Keratinocyte (primary cell): ENCODE data around the gene GPR158. TPM values are rescaled to one million over a fixed set of nuclear protein-coding genes. Genes with fewer than 3 reads are reported as not detected.

Source experiments
- DNase-seq: peaks from one replicate; pipeline ENCODE4 v3.0.0-alpha.2; 2011; ENCODE audit warnings: low read depth, missing footprints, low spot score
- FAIRE-seq: peaks from 2 replicates; lab custom pipeline; 2011; peaks lifted over from hg19 to GRCh38; lab: Jason Lieb, UNC
- H2AFZ ChIP-seq: 2 replicates; pipeline ENCODE4 v1.6.0; 2012; ENCODE audit warnings: low read length, control low read depth, inconsistent platforms; ENCODE audit not compliant: control insufficient read depth
- H3K27ac ChIP-seq: 2 replicates; pipeline ENCODE4 v1.5.1; 2011; ENCODE audit warnings: low read length; ENCODE audit not compliant: control insufficient read depth, insufficient read depth
- H3K27me3 ChIP-seq: 3 replicates; pipeline ENCODE4 v1.6.0; 2011; ENCODE audit warnings: low read length; ENCODE audit not compliant: control insufficient read depth, insufficient read depth; ENCODE audit errors: extremely low read depth
- H3K36me3 ChIP-seq, 2 experiments: 2 replicates in 1 of 2; 3 replicates in 1 of 2; pipeline ENCODE4 v1.5.1; 2011; ENCODE audit warnings: low read length in 2 of 2, mild to moderate bottlenecking in 1 of 2; ENCODE audit not compliant: control insufficient read depth in 2 of 2, insufficient read depth in 2 of 2; ENCODE audit errors: extremely low read depth in 1 of 2
- H3K4me1 ChIP-seq: 3 replicates; pipeline ENCODE4 v1.5.1; 2011; ENCODE audit warnings: low read length; ENCODE audit not compliant: control insufficient read depth, insufficient read depth; ENCODE audit errors: extremely low read depth
- H3K4me2 ChIP-seq: 3 replicates; pipeline ENCODE4 v1.6.0; 2011; ENCODE audit warnings: low read depth, low read length; ENCODE audit not compliant: control insufficient read depth, insufficient read depth; ENCODE audit errors: extremely low read depth
- H3K4me3 ChIP-seq, 3 experiments: fragments of 200-600 bp in 1 of 3; sonication (generic) in 1 of 3; 2 replicates in 2 of 3; 3 replicates in 1 of 3; pipeline ENCODE4 v1.5.1; 2011 to 2016; ENCODE audit warnings: low read length in 3 of 3, mild to moderate bottlenecking in 3 of 3, control low read depth in 2 of 3, inconsistent platforms in 1 of 3, low read depth in 1 of 3, mixed read lengths in 1 of 3, mixed run types in 1 of 3, moderate library complexity in 1 of 3; ENCODE audit not compliant: control insufficient read depth in 2 of 3, insufficient read depth in 2 of 3; ENCODE audit errors: extremely low read depth in 1 of 3
- H3K79me2 ChIP-seq: 2 replicates; pipeline ENCODE4 v1.6.0; 2012; ENCODE audit warnings: low read length; ENCODE audit not compliant: control insufficient read depth, insufficient read depth
- H3K9ac ChIP-seq: 3 replicates; pipeline ENCODE4 v1.6.0; 2011; ENCODE audit warnings: low read length; ENCODE audit not compliant: control insufficient read depth, insufficient read depth; ENCODE audit errors: extremely low read depth
- H3K9me1 ChIP-seq: 3 replicates; pipeline ENCODE4 v1.6.0; 2011; ENCODE audit warnings: low read length; ENCODE audit not compliant: control insufficient read depth, insufficient read depth; ENCODE audit errors: extremely low read depth
- H3K9me3 ChIP-seq: 2 replicates; pipeline ENCODE4 v1.5.1; 2012; ENCODE audit warnings: low read depth, low read length; ENCODE audit not compliant: control insufficient read depth
- H4K20me1 ChIP-seq: 3 replicates; pipeline ENCODE4 v1.6.0; 2011; ENCODE audit warnings: low read length; ENCODE audit not compliant: control insufficient read depth, insufficient read depth; ENCODE audit errors: extremely low read depth
- CTCF ChIP-seq, 3 experiments: IDR thresholded peaks in 1 of 3; conservative IDR thresholded peaks in 1 of 3; optimal IDR thresholded peaks in 1 of 3; 2 replicates in 2 of 3; 3 replicates in 1 of 3; pipeline versions ENCODE3 to v1.5.1; 2011; ENCODE audit warnings: low read length in 3 of 3, mild to moderate bottlenecking in 3 of 3, moderate library complexity in 2 of 3, control low read depth in 1 of 3, inconsistent platforms in 1 of 3; ENCODE audit not compliant: insufficient read depth in 2 of 3; ENCODE audit errors: extremely low read depth in 1 of 3
- EZH2 ChIP-seq: IDR thresholded peaks from one replicate; pipeline ENCODE4 v1.6.1; 2012; ENCODE audit warnings: inconsistent platforms, mild to moderate bottlenecking, low read length, moderate library complexity
- dilution Hi-C: fragments of 300-500 bp; cut with MboI; formaldehyde crosslinking; loops from one replicate; pipeline ENCODE4 v1.7.0; 2020; ENCODE audit warnings: low sequenced_read_pairs; ENCODE audit not compliant: extremely low pct_ligation_motif_present
- polyA plus RNA-seq, 5 experiments: library from polyadenylated mRNA; depleted of rRNA in 3 of 5; stranded (reverse) in 3 of 5; stranded (forward) in 1 of 5; unstranded in 1 of 5; fragments of >200 nt; gene quantifications; 1 replicate in 1 of 5; 2 replicates in 3 of 5; 3 replicates in 1 of 5; pipeline versions ENCODE4 v1.2.1 to v1.2.3, GENCODE V29; 2011 to 2012; ENCODE audit warnings: missing spikeins in 2 of 5, low read depth in 1 of 5, low replicate concordance in 1 of 5

The GPR158 gene
- polyA plus RNA-seq, 1 donor (not counting 4 experiments of a cell fraction or from before 2014, with no cell fraction given): not detected

GRCh38 chr10:25436431-25436830, 261.6 kb downstream of the GPR158 start:
- Histone ChIP-seq H3K27ac (no peak overlapping the region), H3K9me3 (no peaks in the 10 kb centered on the region), H3K4me1 (no peaks in the 10 kb centered on the region), H3K27me3 (no peaks in the 10 kb centered on the region), H2AFZ (no peak overlapping the region), H3K36me3 (no peaks in the 10 kb centered on the region), H3K4me2 (no peak overlapping the region), H3K4me3 (no peak overlapping the region), H4K20me1 (no peaks in the 10 kb centered on the region), H3K9ac (no peak overlapping the region), H3K79me2 (no peaks in the 10 kb centered on the region), H3K9me1 (no peaks in the 10 kb centered on the region)
- DNase-seq: no peak
- no peak for FAIRE-seq
- dilution Hi-C loops: no loop called here
- TF ChIP-seq CTCF (optimal IDR thresholded peaks at IDR 0.05 in 1 of 3, IDR thresholded peaks at IDR 0.05 in 1 of 3, conservative IDR thresholded peaks at IDR 0.05 in 1 of 3; ENCODE audit: extremely low read depth in 1 of 3, insufficient read depth in 2 of 3, low read length in 3 of 3): no peak
- no peak for TF ChIP-seq EZH2

- no peak overlapping the region for H3K9ac ChIP-seq
- H3K4me1 ChIP-seq: no peaks in the 10 kb centered on the region
- dilution Hi-C loops: no loop called here
- H3K9me1 ChIP-seq: no peaks in the 10 kb centered on the region
- no peak for TF ChIP-seq EZH2
- TF ChIP-seq CTCF (optimal IDR thresholded peaks at IDR 0.05 in 1 of 3, IDR thresholded peaks at IDR 0.05 in 1 of 3, conservative IDR thresholded peaks at IDR 0.05 in 1 of 3; ENCODE audit: extremely low read depth in 1 of 3, insufficient read depth in 2 of 3, low read length in 3 of 3): no peak
- no peak overlapping the region for H3K27ac ChIP-seq
- H3K4me2 ChIP-seq: no peak overlapping the region
- H2AFZ ChIP-seq: no peak overlapping the region
- no peaks in the 10 kb centered on the region for H3K36me3 ChIP-seq
- H4K20me1 ChIP-seq: no peaks in the 10 kb centered on the region
- no peaks in the 10 kb centered on the region for H3K79me2 ChIP-seq
- H3K4me3 ChIP-seq: no peak overlapping the region
- DNase-seq (no peak), FAIRE-seq (no peak)
- H3K9me3 ChIP-seq: peaks cover 2% of the 10 kb centered on the region
- H3K27me3 ChIP-seq: no peaks in the 10 kb centered on the region
These were observed 266.5 kb downstream of the GPR158 start for GRCh38 chr10:25441270-25441669.
